Occipital lobe (tissue), 2 donors: ENCODE data around the gene LRRC34. TPM values are rescaled to one million over a fixed set of nuclear protein-coding genes. Genes with fewer than 3 reads are reported as not detected.
A peak's percentile ranks its signal among the peaks of the same experiment; 100 is the strongest.

ENCODE experiments used
- DNase-seq: peaks from one replicate; lab custom pipeline; 2025; lab: John Stamatoyannopoulos, UW
- total RNA-seq: library from RNA; depleted of rRNA; stranded (reverse); fragments of >200 nt; gene quantifications from one replicate; pipeline ENCODE4 v1.2.3, GENCODE V29; 2014

LRRC34 gene
- total RNA-seq, 1 donor from 2014 or later: 8.1 TPM

DNA sequence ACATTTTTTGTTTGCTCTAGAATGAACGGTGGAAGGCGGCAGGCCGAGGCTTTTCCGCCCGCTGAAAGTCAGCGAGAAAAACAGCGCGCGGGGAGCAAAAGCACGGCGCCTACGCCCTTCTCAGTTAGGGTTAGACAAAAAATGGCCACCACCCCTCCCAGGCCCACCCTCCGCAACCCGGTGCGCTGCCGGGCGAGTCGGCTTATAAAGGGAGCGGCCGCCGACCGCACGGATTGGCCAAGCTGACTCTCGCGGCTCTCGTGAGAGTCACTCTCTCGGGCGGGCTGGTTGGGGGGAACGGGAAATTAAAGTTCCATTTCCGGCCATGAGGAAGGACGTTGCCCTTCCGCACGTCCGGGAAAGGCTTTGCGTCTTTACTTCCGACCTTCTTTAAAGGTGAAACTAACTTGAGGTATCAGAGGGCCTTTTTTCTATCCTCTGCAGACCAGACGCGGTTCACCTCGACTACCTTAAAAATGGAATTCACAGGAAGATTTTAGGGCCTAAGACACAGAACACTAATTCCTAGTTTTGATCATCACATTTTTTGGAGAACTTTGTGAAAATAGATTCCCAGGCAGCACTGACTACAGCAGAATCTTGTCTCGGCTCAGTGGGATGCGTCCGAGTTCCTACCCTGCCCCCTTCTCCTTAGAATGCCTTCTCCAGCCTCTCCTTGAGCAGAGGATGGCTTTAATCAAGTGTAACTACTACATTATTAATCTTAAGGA, 47.7 kb downstream of the LRRC34 start, which contains the start of gene TERC:
TSS of gene TERC (minus strand) at position 179 of the 731 bp plus-strand sequence.
- peak; percentile 90 for DNase-seq

DNA sequence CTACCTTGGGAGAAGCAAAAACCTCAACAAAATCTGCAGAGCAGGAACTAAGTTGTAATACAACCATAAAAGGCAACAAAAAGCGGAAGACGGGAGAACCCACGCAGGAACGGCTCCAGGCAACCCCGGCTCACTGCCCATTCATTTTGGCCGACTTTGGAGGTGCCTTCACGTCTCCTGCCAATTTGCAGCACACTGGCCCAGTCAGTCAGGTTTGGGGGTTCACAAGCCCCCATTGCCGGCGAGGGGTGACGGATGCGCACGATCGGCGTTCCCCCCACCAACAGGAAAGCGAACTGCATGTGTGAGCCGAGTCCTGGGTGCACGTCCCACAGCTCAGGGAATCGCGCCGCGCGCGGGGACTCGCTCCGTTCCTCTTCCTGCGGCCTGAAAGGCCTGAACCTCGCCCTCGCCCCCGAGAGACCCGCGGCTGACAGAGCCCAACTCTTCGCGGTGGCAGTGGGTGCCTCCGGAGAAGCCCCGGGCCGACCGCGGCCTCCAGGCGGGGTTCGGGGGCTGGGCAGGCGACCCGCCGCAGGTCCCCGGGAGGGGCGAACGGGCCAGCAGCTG, 48.3 kb downstream of the LRRC34 start:
- peak; percentile 79 for DNase-seq

DNA sequence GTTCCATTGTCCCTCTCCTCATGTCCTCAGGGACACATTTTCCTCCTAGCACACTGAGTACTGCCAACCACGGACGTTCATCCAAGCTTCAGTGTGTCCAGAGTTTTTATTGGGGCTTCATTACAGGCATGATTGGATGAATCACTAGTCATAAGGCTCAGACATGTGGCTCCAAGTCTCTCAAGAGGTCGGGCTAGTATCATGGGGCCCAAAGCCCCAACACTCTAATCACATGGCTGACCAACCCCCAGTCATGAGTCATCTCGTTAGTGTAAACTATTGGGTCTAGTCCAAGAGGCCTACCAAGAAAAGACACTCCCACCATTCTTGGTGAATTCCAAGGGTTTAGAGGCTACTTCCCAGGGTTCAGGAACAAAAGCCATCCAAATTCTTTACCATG, 52.2 kb downstream of the LRRC34 start:
- DNase-seq: no peak

DNA sequence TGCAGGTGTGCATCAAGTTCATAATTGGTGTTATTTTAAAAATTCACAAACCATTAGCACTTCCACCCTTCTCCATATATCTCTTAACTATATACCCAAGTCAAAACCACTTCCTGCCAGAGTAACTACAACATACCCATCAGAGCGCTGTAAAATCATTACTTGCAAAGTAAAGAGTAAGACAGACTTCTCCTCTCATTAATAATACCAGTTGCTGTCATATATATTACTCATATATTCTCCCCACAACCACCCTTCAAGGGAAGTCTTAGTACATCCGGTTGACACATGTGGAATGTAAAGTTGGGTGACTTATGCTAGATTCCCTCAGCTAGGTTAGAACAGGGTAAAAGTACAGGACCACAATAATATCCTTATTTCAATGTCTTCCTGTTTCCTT, 53.4 kb downstream of the LRRC34 start:
- DNase-seq: no peak

DNA sequence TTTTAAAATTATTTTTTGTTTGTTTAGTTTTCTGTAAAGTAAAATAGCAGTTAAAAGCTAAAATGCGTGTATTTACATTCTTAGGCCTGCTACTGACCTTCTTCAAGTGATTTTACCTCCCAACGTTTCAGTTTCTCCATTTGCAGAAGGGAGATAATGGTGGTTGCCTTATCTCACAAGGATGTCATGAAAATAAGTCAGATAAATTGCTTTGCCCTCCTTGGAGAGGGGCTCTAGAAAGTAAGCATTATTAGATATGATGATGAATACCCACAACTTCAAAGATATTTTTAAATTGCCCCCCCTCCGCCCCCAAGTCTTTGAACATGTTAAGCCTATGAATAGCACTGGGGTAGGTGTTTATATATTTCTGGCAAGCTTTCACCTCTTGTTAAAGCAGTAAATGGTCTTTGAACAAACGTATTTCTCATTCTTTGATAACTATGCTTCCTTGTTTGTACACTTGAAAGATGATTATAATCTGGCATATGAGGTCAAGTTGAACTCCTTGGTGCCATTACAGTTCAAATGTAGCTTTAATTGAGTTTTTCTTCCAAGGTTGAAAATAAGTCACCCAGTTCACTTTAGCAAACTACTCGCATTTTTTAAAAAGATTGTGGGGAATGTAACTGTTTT, 54.2 kb downstream of the LRRC34 start:
- no peak for DNase-seq

DNA sequence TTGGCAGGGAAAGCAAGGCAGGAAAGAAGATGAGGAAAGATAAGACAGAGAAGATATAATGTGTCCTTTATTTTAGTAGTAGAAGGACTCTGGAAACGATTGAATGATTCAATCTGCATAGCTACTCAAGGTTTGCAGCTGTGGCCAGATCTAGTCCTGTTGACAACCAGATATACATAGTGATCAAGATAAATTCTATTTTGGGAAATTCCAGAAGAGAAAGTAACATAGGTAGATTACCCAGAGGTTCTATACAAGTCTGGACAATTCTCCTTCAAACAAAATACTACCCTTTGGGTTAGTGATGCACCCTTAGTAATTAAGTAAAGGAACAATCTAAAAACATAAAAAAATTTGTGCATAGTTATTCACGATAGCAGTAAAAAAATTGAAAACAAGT, 57.2 kb downstream of the LRRC34 start:
- DNase-seq: no peak

DNA sequence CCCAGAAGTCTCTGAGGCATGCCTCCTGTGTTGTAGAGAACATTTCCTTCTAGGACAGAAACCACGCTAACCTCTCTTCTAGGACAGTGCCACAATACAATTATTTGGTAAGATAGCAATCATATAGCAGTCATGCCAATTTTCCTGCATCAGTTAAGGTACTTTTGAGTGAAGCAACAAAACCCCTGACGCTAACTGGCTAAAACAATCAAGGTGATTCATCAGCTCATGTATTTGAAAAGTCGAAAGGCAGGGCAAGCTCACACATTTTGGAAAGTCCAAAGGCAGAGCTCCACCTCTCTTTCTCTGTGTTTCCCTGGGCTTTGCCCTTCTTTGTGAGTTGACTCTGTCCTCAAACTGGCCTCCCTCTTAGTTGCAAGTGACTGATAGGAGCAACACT, 58.0 kb downstream of the LRRC34 start:
- no peak for DNase-seq

DNA sequence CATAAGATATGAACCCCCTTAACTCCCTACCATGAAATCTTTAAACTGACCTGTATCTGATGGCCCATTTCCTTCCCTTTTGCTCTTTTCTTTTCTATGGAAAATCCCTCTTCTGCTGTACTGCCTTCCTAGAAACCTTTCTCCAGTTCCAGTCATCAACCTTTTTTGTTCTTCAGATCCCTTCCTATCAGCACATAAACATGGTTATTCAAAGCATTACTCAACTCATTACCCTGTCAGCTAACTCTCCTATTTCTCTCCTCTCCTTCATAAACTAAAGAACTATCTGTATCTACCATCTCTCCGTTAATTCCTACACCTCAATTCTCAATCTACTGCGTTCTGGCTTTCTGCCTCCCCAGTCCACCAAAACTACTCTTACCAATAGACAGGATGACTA, 60.8 kb downstream of the LRRC34 start:
- no peak for DNase-seq

DNA sequence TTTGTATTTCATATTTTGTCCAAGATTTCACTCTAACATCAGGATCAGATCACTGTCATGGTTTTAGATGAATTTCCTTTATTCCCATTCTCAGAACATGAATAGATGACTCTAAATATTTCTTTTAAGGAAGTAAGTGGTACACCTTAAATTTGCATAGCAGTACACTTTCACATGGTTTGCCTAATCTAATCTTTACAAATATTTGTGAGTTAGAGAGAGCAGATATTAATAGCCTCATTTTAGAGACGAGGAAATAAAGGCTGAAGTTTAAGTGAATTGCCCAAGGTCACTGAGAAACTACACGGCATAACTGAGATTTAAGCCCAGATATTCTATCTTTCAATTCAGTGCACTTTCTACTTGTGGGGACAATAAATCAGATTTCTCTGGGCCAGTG, 62.0 kb downstream of the LRRC34 start:
- no peak for DNase-seq

DNA sequence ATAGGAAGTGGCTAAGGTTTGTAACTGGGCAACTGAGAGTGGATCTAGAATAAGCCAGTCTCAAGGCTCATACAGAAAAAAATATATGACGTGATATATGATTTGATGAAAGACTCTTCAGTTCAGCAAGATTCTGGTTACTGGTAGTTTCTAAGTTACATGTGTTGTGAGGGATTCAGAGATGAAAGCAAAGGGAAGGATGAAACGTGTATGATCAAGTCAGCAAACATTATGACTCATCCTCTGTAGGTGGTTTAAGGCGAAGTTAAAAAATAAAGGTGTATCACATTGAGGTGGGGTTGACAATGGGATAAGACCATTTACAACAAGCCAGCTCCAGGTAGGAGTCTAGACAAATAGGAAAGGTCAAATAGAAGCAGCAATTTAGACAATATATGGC, 64.0 kb downstream of the LRRC34 start:
- no peak for DNase-seq

DNA sequence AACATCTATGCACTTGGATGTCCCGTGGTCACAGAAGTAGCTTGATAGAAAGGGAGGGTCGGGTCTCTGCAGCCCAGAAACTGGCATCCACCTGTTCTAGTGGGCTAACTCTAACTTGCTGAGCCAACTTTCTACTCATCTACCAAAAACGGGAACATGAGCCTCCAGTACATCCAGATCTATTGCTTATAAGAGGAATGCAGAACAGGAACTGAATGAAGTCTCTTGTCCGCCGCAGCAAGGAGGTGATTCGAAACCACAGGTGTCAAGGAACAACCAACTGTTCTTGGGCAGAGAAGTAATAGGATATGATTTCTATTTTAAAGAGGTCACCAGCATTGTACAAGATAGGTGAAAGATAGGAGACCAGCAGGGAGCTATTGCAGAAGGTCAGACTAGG, 65.8 kb downstream of the LRRC34 start:
- DNase-seq: no peak

DNA sequence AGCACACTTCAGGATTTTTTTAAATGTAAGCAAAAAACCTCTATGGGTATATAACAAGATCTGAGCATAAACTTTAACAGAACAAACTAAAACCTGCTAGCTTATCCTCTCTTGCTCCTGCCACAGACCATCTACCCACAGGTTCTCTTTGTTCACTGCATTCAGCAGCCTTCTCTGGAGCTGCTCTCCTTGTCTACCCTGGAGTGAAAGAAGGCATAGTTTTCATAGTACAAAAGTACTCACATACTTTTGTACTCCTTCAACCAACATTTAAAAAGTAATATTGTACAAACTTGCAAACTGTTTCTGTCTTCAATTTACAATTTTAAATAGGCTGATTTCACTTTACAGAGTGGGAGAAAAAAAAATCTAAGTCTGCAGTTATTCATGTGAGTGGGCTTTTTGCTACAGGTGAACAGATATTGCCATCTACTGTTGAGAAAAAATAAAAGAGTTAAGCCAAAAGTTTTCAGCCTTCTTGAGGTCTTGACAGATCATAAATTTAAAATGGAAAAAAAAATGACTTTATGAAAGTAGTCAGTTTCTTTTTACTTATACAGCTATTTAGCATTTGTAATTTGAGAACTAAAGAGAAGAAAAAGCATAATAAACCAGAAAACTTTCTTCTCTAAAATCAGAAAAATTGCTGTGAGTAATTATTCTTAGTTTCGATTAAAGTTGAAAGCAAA, 68.2 kb downstream of the LRRC34 start:
- DNase-seq: no peak

Other genes starting within 250 kb of the LRRC34 start
- 5.8 TPM for gene MECOM, start 149.2 kb downstream of the LRRC34 start, total RNA-seq
- 102 TPM for gene TERC, start 47.8 kb downstream of the LRRC34 start, total RNA-seq
- 3.3 TPM for gene ACTRT3, start 43.3 kb downstream of the LRRC34 start, total RNA-seq
- 42.9 TPM for gene MYNN, start 39.5 kb downstream of the LRRC34 start, total RNA-seq
- 0.31 TPM for gene LRRIQ4, start within 50 bp of the LRRC34 start, total RNA-seq
- gene LRRC31, start 57.0 kb upstream of the LRRC34 start, total RNA-seq: not detected
- not detected for gene SAMD7, start 98.7 kb upstream of the LRRC34 start, total RNA-seq
- 106 TPM for gene SEC62, start 153.9 kb upstream of the LRRC34 start, total RNA-seq
- 2.5 TPM for gene GPR160, start 225.1 kb upstream of the LRRC34 start, total RNA-seq